HCT116 (cell line): ENCODE measurements around the gene MLKL. TPM values are rescaled to one million over a fixed set of nuclear protein-coding genes. Genes with fewer than 3 reads are reported as not detected.

Source experiments
- ATAC-seq: fragments of 200-7000 bp; cut with Tn5 transposase; 2 replicates; pipeline ENCODE4 v1.9.1; 2020; ENCODE audit warnings: mild to moderate bottlenecking, moderate library complexity
- BruUV-seq: library from RNA; stranded (reverse); fragments of 400-500 nt; replicated peaks from 2 replicates; lab custom pipeline; 2021; lab: Mats Ljungman, UMichigan
- CTCF ChIA-PET: fragments of 300-600 bp; sonication (Branson Sonifier 250); formaldehyde crosslinking; loops from one replicate; lab custom pipeline; 2021; ENCODE audit warnings: antibody characterized with exemption; lab: Charles Lee
- POLR2A ChIA-PET: fragments of 300-600, 350-600 bp; sonication (Branson Sonifier 250); formaldehyde crosslinking; loops from one replicate; lab custom pipeline; 2021; ENCODE audit warnings: antibody characterized with exemption; lab: Charles Lee
- RAD21 ChIA-PET, 2 experiments: fragments of 300-600 bp; sonication (Branson Sonifier 250); formaldehyde crosslinking; loops; one replicate each; lab custom pipeline; 2023; ENCODE audit warnings: low total read pairs in 2 of 2; ENCODE audit not compliant: uncharacterized antibody in 2 of 2, unreplicated experiment in 2 of 2, low non-redundant PET in 1 of 2; lab: Charles Lee
- DNase-seq: peaks from one replicate; pipeline ENCODE4 v3.0.0-alpha.2; 2010; ENCODE audit warnings: low read depth, low spot score
- H2AFZ ChIP-seq: fragments of 200-600 bp; shearing (Covaris generic), sonication (generic); 2 replicates; pipeline ENCODE4 v1.6.1; 2017; ENCODE audit warnings: low read depth, mixed run types, mixed read lengths, antibody characterized with exemption, low read length; ENCODE audit not compliant: poor library complexity, severe bottlenecking
- H3K27ac ChIP-seq: 2 replicates; pipeline ENCODE4 v1.5.1; 2012; ENCODE audit warnings: low read depth, low read length
- H3K27me3 ChIP-seq: fragments of 200-600 bp; sonication (generic); 2 replicates; pipeline ENCODE4 v1.6.1; 2016; ENCODE audit warnings: mixed run types, low read length, mixed read lengths; ENCODE audit not compliant: insufficient read depth
- H3K36me3 ChIP-seq, 2 experiments: fragments of 200-500 bp in 1 of 2; fragments of 200-600 bp in 1 of 2; sonication (Bioruptor generic) in 1 of 2; sonication (generic) in 1 of 2; 2 replicates each; pipeline versions ENCODE4 v1.5.1 to v1.6.1; 2014 to 2016; ENCODE audit warnings: low read length in 2 of 2, inconsistent platforms in 1 of 2, mixed read lengths in 1 of 2, mixed run types in 1 of 2; ENCODE audit not compliant: insufficient read depth in 2 of 2, control insufficient read depth in 1 of 2
- H3K4me1 ChIP-seq, 2 experiments: fragments of 200-600 bp in 1 of 2; sonication (generic) in 1 of 2; 2 replicates each; pipeline versions ENCODE4 v1.5.1 to v1.6.1; 2012 to 2017; ENCODE audit warnings: low read length in 2 of 2, inconsistent platforms in 1 of 2, mild to moderate bottlenecking in 1 of 2, mixed read lengths in 1 of 2, mixed run types in 1 of 2, moderate library complexity in 1 of 2; ENCODE audit not compliant: insufficient read depth in 2 of 2, control insufficient read depth in 1 of 2
- H3K4me2 ChIP-seq: fragments of 200-600 bp; sonication (generic); 2 replicates; pipeline ENCODE4 v1.6.1; 2017; ENCODE audit warnings: mixed run types, low read length, mixed read lengths
- H3K4me3 ChIP-seq, 2 experiments: fragments of 200-600 bp in 1 of 2; sonication (generic) in 1 of 2; replicated peaks in 1 of 2; 2 replicates each; pipeline ENCODE4 v1.5.1; 2011 to 2016; ENCODE audit warnings: low read length in 2 of 2, control low read depth in 1 of 2, low read depth in 1 of 2, mild to moderate bottlenecking in 1 of 2, mixed read lengths in 1 of 2, mixed run types in 1 of 2
- H3K79me2 ChIP-seq: fragments of 200-600 bp; sonication (generic); 2 replicates; pipeline ENCODE4 v1.6.1; 2017; ENCODE audit warnings: mild to moderate bottlenecking, mixed run types, low read length, moderate library complexity, mixed read lengths; ENCODE audit not compliant: insufficient read depth
- H3K9ac ChIP-seq: fragments of 200-600 bp; sonication (generic); 2 replicates; pipeline ENCODE4 v1.6.1; 2016; ENCODE audit warnings: low read length, mixed read lengths
- H3K9me2 ChIP-seq: fragments of 200-600 bp; sonication (generic), shearing (Covaris generic); 2 replicates; pipeline ENCODE4 v1.6.1; 2017; ENCODE audit warnings: mixed run types, mild to moderate bottlenecking, moderate library complexity; ENCODE audit not compliant: insufficient read depth
- H3K9me3 ChIP-seq, 2 experiments: fragments of 200-500 bp in 1 of 2; fragments of 200-600 bp in 1 of 2; sonication (Bioruptor generic) in 1 of 2; sonication (generic) in 1 of 2; 2 replicates each; pipeline ENCODE4 v1.6.1; 2014 to 2017; ENCODE audit warnings: low read length in 2 of 2, mixed read lengths in 2 of 2, inconsistent platforms in 1 of 2, low read depth in 1 of 2, mild to moderate bottlenecking in 1 of 2, mixed run types in 1 of 2, moderate library complexity in 1 of 2; ENCODE audit not compliant: control insufficient read depth in 1 of 2, insufficient read depth in 1 of 2
- H4K20me1 ChIP-seq: fragments of 200-600 bp; sonication (generic), shearing (Covaris generic); 2 replicates; pipeline ENCODE4 v1.6.1; 2017; ENCODE audit warnings: mixed run types, mild to moderate bottlenecking, moderate library complexity; ENCODE audit not compliant: insufficient read depth
- CBX3 ChIP-seq: IDR thresholded peaks from 2 replicates; pipeline ENCODE4 v1.6.1; 2012; ENCODE audit warnings: low read depth
- CEBPB ChIP-seq: IDR thresholded peaks from 2 replicates; pipeline ENCODE4 v1.6.1; 2012; ENCODE audit warnings: low read depth
- EGR1 ChIP-seq: IDR thresholded peaks from 2 replicates; pipeline ENCODE4 v1.6.1; 2012; ENCODE audit warnings: low read depth
- ELF1 ChIP-seq: IDR thresholded peaks from 2 replicates; pipeline ENCODE4 v1.6.1; 2012; ENCODE audit warnings: low read depth, borderline replicate concordance
- EZH2 ChIP-seq: fragments of 200-600 bp; sonication (generic); IDR thresholded peaks from 2 replicates; pipeline ENCODE4 v1.6.1; 2017; ENCODE audit warnings: antibody characterized with exemption, mixed run types
- EZH2phosphoT487 ChIP-seq: fragments of 200-600 bp; IDR thresholded peaks from 2 replicates; pipeline ENCODE4 v1.6.1; 2018; ENCODE audit warnings: antibody characterized with exemption, borderline replicate concordance
- FOSL1 ChIP-seq: IDR thresholded peaks from 2 replicates; pipeline ENCODE4 v1.6.1; 2012; ENCODE audit warnings: low read depth
- JUND ChIP-seq: IDR thresholded peaks from 2 replicates; pipeline ENCODE4 v1.6.1; 2012
- POLR2AphosphoS5 ChIP-seq: IDR thresholded peaks from 2 replicates; pipeline ENCODE4 v1.6.1; 2011; ENCODE audit warnings: mild to moderate bottlenecking, low read depth, low read length, moderate library complexity
- REST ChIP-seq: IDR thresholded peaks from 2 replicates; pipeline ENCODE4 v1.6.1; 2012; ENCODE audit warnings: low read depth
- SIN3A ChIP-seq: IDR thresholded peaks from 2 replicates; pipeline ENCODE4 v1.6.1; 2012; ENCODE audit warnings: low read depth
- SP1 ChIP-seq: IDR thresholded peaks from 2 replicates; pipeline ENCODE4 v1.6.1; 2012; ENCODE audit warnings: low read depth
- SRF ChIP-seq: IDR thresholded peaks from 2 replicates; pipeline ENCODE4 v1.6.1; 2012; ENCODE audit warnings: low read depth
- TCF7L2 ChIP-seq: IDR thresholded peaks from 2 replicates; pipeline ENCODE4 v1.7.0; 2011; ENCODE audit warnings: borderline replicate concordance, inconsistent platforms; ENCODE audit not compliant: insufficient read depth, insufficient read length; ENCODE audit errors: extremely low read depth
- YY1 ChIP-seq: IDR thresholded peaks from 2 replicates; pipeline ENCODE4 v1.6.1; 2011; ENCODE audit warnings: low read length, low read depth, moderate library complexity, mild to moderate bottlenecking; ENCODE audit not compliant: insufficient replicate concordance; ENCODE audit errors: extremely low read depth
- ZBTB33 ChIP-seq: IDR thresholded peaks from 2 replicates; pipeline ENCODE4 v1.6.1; 2011; ENCODE audit warnings: mild to moderate bottlenecking, low read length, moderate library complexity; ENCODE audit not compliant: insufficient replicate concordance; ENCODE audit errors: extremely low read depth
- ZFX ChIP-seq: fragments of 450-650 bp; IDR thresholded peaks from 2 replicates; pipeline ENCODE4 v1.6.1; 2017
- intact Hi-C: fragments of 100-400 bp; cut with micrococcal nuclease; formaldehyde crosslinking; loops from 2 replicates; pipeline ENCODE4 v1.10.0; 2022
- total RNA-seq: library from RNA; stranded (reverse); gene quantifications from one replicate; pipeline ENCODE4 v1.2.1, GENCODE V29; 2021; ENCODE audit not compliant: unreplicated experiment

Gene MLKL
- total RNA-seq, 1 experiment from 2014 or later = 8.3 TPM

GRCh38 chr16:74717367-74717766 is 16.7 kb upstream of the MLKL start:
- no peak for TF ChIP-seq EZH2
- no peak for TF ChIP-seq SP1
- no peak for TF ChIP-seq REST
- no peak for TF ChIP-seq CEBPB
- no peak for TF ChIP-seq CBX3
- TF ChIP-seq SIN3A = no peak
- no peak for TF ChIP-seq EZH2phosphoT487
- TF ChIP-seq JUND = no peak
- TF ChIP-seq YY1 = no peak
- no peak for TF ChIP-seq ZBTB33
- TF ChIP-seq FOSL1 = no peak
- no peak for TF ChIP-seq SRF
- TF ChIP-seq POLR2AphosphoS5 = no peak
- TF ChIP-seq TCF7L2 = no peak
- TF ChIP-seq ELF1 = no peak
- no peak for TF ChIP-seq EGR1
- TF ChIP-seq ZFX = no peak
- H2AFZ ChIP-seq = no peak overlapping the region
- H3K9me2 ChIP-seq = no peaks in the 10 kb centered on the region
- no peaks in the 10 kb centered on the region for H3K4me1 ChIP-seq
- H3K4me2 ChIP-seq = no peak overlapping the region
- intact Hi-C loops = no loop called here
- no peaks in the 10 kb centered on the region for H4K20me1 ChIP-seq
- H3K27me3 ChIP-seq = no peaks in the 10 kb centered on the region
- DNase-seq = no peak
- no peak overlapping the region for H3K4me3 ChIP-seq
- no peaks in the 10 kb centered on the region for H3K9me3 ChIP-seq
- H3K27ac ChIP-seq = no peak overlapping the region
- ChIA-PET RAD21 (no interaction called here), CTCF (no interaction called here), POLR2A (no interaction called here)
- no peak for ATAC-seq
- BruUV-seq = no TSS peak
- no peak overlapping the region for H3K9ac ChIP-seq
- no peaks in the 10 kb centered on the region for H3K36me3 ChIP-seq
- H3K79me2 ChIP-seq = no peaks in the 10 kb centered on the region
